Liver (tissue), 9 donors: ENCODE measurements around the gene CACNA2D1. TPM values are rescaled to one million over a fixed set of nuclear protein-coding genes. Genes with fewer than 3 reads are reported as not detected.
"Not testable (repeated sequence)": the region's sequence is repeated elsewhere in the genome, so short reads cannot be mapped to it uniquely, and the experiment has no call there.

ENCODE experiments used
- DNase-seq: peaks from one replicate; pipeline ENCODE4 v3.0.0-alpha.2; 2017; ENCODE audit warnings: low spot score
- H3K27ac ChIP-seq, 2 donors: one replicate each; pipeline ENCODE4 v1.7.0; 2013; ENCODE audit warnings: inconsistent platforms in 2 of 2, low read length in 2 of 2, control low read depth in 1 of 2, low read depth in 1 of 2, mild to moderate bottlenecking in 1 of 2
- H3K27me3 ChIP-seq, 4 donors: one replicate each; pipeline versions ENCODE4 v1.6.1 to v1.7.0; 2013; ENCODE audit warnings: low read length in 3 of 4, inconsistent platforms in 1 of 4, mild to moderate bottlenecking in 1 of 4, moderate library complexity in 1 of 4; ENCODE audit not compliant: control insufficient read depth in 4 of 4, insufficient read depth in 4 of 4
- H3K36me3 ChIP-seq, 4 donors: one replicate each; pipeline versions ENCODE4 v1.6.1 to v1.7.0; 2013; ENCODE audit warnings: low read length in 3 of 4, mild to moderate bottlenecking in 3 of 4, low read depth in 1 of 4, moderate library complexity in 1 of 4; ENCODE audit not compliant: control insufficient read depth in 4 of 4, insufficient read depth in 3 of 4
- H3K4me1 ChIP-seq, 4 donors: one replicate each; pipeline versions ENCODE4 v1.6.1 to v1.7.0; 2013; ENCODE audit warnings: low read length in 3 of 4, mild to moderate bottlenecking in 3 of 4, moderate library complexity in 1 of 4; ENCODE audit not compliant: control insufficient read depth in 4 of 4, insufficient read depth in 4 of 4
- H3K4me3 ChIP-seq, 3 donors: one replicate each; pipeline versions ENCODE4 v1.6.1 to v1.7.0; 2013; ENCODE audit warnings: low read length in 3 of 3, control low read depth in 1 of 3, low read depth in 1 of 3, mild to moderate bottlenecking in 1 of 3
- H3K9ac ChIP-seq, 2 donors: one replicate each; pipeline ENCODE4 v1.7.0; 2013; ENCODE audit warnings: low read length in 2 of 2, mild to moderate bottlenecking in 2 of 2, moderate library complexity in 2 of 2, control low read depth in 1 of 2, low read depth in 1 of 2
- H3K9me3 ChIP-seq, 4 donors: one replicate each; pipeline versions ENCODE4 v1.6.1 to v1.7.0; 2013; ENCODE audit warnings: low read length in 3 of 4; ENCODE audit not compliant: control insufficient read depth in 4 of 4
- ATF3 ChIP-seq: IDR thresholded peaks from 2 replicates; pipeline ENCODE4 v1.6.1; 2016; ENCODE audit warnings: antibody characterized with exemption
- EGR1 ChIP-seq, 2 donors: IDR thresholded peaks; 2 replicates each; pipeline ENCODE4 v1.6.1; 2016 to 2018; ENCODE audit warnings: antibody characterized with exemption in 2 of 2, low read depth in 2 of 2
- GABPA ChIP-seq, 2 donors: IDR thresholded peaks in 1 of 2; conservative IDR thresholded peaks in 1 of 2; 2 replicates each; pipeline ENCODE4 v1.6.1; 2016; ENCODE audit warnings: antibody characterized with exemption in 2 of 2, mild to moderate bottlenecking in 1 of 2, moderate library complexity in 1 of 2
- HNF4A ChIP-seq, 2 donors: conservative IDR thresholded peaks; 2 replicates each; pipeline ENCODE4 v1.6.1; 2016; ENCODE audit warnings: antibody characterized with exemption in 2 of 2, mild to moderate bottlenecking in 2 of 2
- HNF4G ChIP-seq: IDR thresholded peaks from 2 replicates; pipeline ENCODE4 v1.6.1; 2016; ENCODE audit warnings: antibody characterized with exemption
- NR2F2 ChIP-seq: IDR thresholded peaks from 2 replicates; pipeline ENCODE4 v1.6.1; 2016; ENCODE audit warnings: antibody characterized with exemption
- RAD21 ChIP-seq, 2 donors: IDR thresholded peaks; 2 replicates each; pipeline ENCODE4 v1.6.1; 2016; ENCODE audit warnings: antibody characterized with exemption in 2 of 2, mild to moderate bottlenecking in 2 of 2
- RXRA ChIP-seq, 2 donors: IDR thresholded peaks; 2 replicates each; pipeline ENCODE4 v1.6.1; 2017 to 2018; ENCODE audit warnings: antibody characterized with exemption in 2 of 2, mild to moderate bottlenecking in 1 of 2
- SP1 ChIP-seq: IDR thresholded peaks from 2 replicates; pipeline ENCODE4 v1.6.1; 2018; ENCODE audit warnings: antibody characterized with exemption, mild to moderate bottlenecking
- YY1 ChIP-seq: IDR thresholded peaks from 2 replicates; pipeline ENCODE4 v1.6.1; 2016; ENCODE audit warnings: antibody characterized with exemption, mild to moderate bottlenecking
- WGBS: extraction: QIAGEN DNeasy Blood & Tissue Kit; methylation state at CpG from one replicate; pipeline ENCODE4 v1.1.7; 2013; 5-methylcytosine and 5-hydroxymethylcytosine counted together
- polyA plus RNA-seq, 2 donors: library from polyadenylated mRNA; stranded (reverse) in 1 of 2; unstranded in 1 of 2; fragments of 200-250 nt in 1 of 2; fragments of >200 nt in 1 of 2; fragmentation: Nextera tagmentation in 1 of 2; extraction: Ambion mirVana in 1 of 2; gene quantifications; one replicate each; pipeline versions ENCODE4 v1.2.1 to v1.2.3, GENCODE V29; 2013 to 2015
- total RNA-seq, 2 donors: library from RNA; depleted of rRNA; stranded (reverse); fragments of >200 nt; gene quantifications; one replicate each; pipeline ENCODE4 v1.2.3, GENCODE V29; 2014
- TF ChIP-seq, protein P1 (sequence below): IDR thresholded peaks from 2 replicates; pipeline ENCODE4 v1.6.1; 2016; ENCODE audit warnings: antibody characterized with exemption, mild to moderate bottlenecking
- donor health status: healthy.
- donor health status: healthy.
- donor health status: healthy.
- donor health status: healthy.
- donor health status: healthy.

The CACNA2D1 gene
- total and polyA plus RNA-seq, 4 donors = 0.42 to 2.3 (median 0.94) TPM

DNA sequence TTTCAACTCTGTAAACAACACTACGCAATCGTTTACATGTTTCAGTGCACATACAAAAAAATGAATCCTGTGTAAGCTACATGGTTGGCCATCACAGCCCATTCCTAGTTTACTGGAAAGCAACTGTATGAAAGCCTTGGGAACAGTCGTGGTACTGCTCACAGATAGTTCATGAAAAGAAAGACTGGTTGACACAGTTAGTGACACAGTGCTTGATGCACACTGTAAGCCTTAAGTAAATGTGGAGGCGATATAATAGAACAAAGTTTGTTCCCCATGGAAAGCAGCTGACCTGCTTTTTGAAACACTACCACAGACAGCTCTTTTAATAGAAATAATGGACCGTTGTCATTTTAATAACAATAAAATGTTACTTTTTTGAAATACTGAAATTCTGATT, 5.1 kb downstream of the CACNA2D1 start:
- peaks cover 0 to 10% (median 4%) of the 10 kb centered on the region in 4 donors for H3K4me1 ChIP-seq
- H3K27ac ChIP-seq = no peak overlapping the region
- TF ChIP-seq GABPA (IDR thresholded peaks at IDR 0.05 in 1 of 2, conservative IDR thresholded peaks at IDR 0.05 in 1 of 2) (no peak), HNF4G (no peak), RAD21 (IDR thresholded peaks at IDR 0.05) (no peak)
- DNase-seq = no peak
- no peaks in the 10 kb centered on the region for H3K36me3 ChIP-seq
- H3K27me3 ChIP-seq = peaks cover 0 to 4% (median 0%) of the 10 kb centered on the region in 4 donors
- H3K9ac ChIP-seq = no peak overlapping the region
- no peak overlapping the region for H3K4me3 ChIP-seq
- 56% methylated on average over 5 of the region's 5 CpGs for WGBS
- no peaks in the 10 kb centered on the region for H3K9me3 ChIP-seq

- no peak overlapping the region for H3K27ac ChIP-seq
- H3K27me3 ChIP-seq = no peaks in the 10 kb centered on the region
- H3K36me3 ChIP-seq = no peaks in the 10 kb centered on the region
- no peak for DNase-seq
- no peak overlapping the region for H3K9ac ChIP-seq
- H3K9me3 ChIP-seq = no peaks in the 10 kb centered on the region
- TF ChIP-seq HNF4G = no peak
- H3K4me3 ChIP-seq = no peak overlapping the region
- WGBS = 79% methylated on average over 5 of the region's 5 CpGs
- H3K4me1 ChIP-seq = no peaks in the 10 kb centered on the region
Measured at GRCh38 chr7:82435769-82436168, 7.8 kb downstream of the CACNA2D1 start.

- DNase-seq = no peak
- H3K9me3 ChIP-seq = no peaks in the 10 kb centered on the region
- no peak overlapping the region for H3K4me3 ChIP-seq
- TF ChIP-seq, protein P1, sequence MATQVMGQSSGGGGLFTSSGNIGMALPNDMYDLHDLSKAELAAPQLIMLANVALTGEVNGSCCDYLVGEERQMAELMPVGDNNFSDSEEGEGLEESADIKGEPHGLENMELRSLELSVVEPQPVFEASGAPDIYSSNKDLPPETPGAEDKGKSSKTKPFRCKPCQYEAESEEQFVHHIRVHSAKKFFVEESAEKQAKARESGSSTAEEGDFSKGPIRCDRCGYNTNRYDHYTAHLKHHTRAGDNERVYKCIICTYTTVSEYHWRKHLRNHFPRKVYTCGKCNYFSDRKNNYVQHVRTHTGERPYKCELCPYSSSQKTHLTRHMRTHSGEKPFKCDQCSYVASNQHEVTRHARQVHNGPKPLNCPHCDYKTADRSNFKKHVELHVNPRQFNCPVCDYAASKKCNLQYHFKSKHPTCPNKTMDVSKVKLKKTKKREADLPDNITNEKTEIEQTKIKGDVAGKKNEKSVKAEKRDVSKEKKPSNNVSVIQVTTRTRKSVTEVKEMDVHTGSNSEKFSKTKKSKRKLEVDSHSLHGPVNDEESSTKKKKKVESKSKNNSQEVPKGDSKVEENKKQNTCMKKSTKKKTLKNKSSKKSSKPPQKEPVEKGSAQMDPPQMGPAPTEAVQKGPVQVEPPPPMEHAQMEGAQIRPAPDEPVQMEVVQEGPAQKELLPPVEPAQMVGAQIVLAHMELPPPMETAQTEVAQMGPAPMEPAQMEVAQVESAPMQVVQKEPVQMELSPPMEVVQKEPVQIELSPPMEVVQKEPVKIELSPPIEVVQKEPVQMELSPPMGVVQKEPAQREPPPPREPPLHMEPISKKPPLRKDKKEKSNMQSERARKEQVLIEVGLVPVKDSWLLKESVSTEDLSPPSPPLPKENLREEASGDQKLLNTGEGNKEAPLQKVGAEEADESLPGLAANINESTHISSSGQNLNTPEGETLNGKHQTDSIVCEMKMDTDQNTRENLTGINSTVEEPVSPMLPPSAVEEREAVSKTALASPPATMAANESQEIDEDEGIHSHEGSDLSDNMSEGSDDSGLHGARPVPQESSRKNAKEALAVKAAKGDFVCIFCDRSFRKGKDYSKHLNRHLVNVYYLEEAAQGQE = no peak
- TF ChIP-seq EGR1 (IDR thresholded peaks at IDR 0.05; ENCODE audit: low read depth in 2 of 2) (no peak), HNF4A (conservative IDR thresholded peaks at IDR 0.05) (no peak), NR2F2 (no peak), ATF3 (no peak), RAD21 (IDR thresholded peaks at IDR 0.05) (no peak), YY1 (no peak)
- H3K27ac ChIP-seq = no peak overlapping the region
- no peak overlapping the region for H3K9ac ChIP-seq
- 69% methylated on average over 4 of the region's 4 CpGs for WGBS
- H3K4me1 ChIP-seq = no peaks in the 10 kb centered on the region
- H3K27me3 ChIP-seq = no peaks in the 10 kb centered on the region
- no peaks in the 10 kb centered on the region for H3K36me3 ChIP-seq
Measured at GRCh38 chr7:82434275-82435022, 9.1 kb downstream of the CACNA2D1 start.

DNA sequence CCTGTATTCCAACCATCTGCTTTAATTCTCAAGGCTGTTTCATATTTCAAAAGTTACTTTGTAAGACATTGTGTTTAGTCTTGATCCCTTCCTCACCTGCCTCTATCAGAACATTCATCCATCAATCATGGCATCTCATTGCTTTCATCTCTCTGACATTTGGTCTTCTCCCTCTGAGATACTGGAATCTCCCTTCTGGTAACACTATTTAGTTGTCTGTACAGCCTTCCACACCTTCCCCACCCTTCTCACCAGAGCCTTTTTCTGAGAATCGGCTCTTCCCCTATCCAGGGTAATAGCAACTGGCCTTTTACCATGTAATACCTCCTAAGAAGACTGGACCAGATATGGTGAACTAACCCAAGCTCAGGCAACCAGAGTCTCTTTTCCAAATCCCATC, 10.1 kb downstream of the CACNA2D1 start:
- Histone ChIP-seq H3K27me3 (no peaks in the 10 kb centered on the region), H3K9me3 (no peaks in the 10 kb centered on the region), H3K4me3 (no peak overlapping the region), H3K27ac (no peak overlapping the region), H3K36me3 (no peaks in the 10 kb centered on the region), H3K9ac (no peak overlapping the region), H3K4me1 (no peaks in the 10 kb centered on the region)
- TF ChIP-seq SP1 = no peak
- TF ChIP-seq RXRA (IDR thresholded peaks at IDR 0.05) = no peak
- TF ChIP-seq GABPA (IDR thresholded peaks at IDR 0.05 in 1 of 2, conservative IDR thresholded peaks at IDR 0.05 in 1 of 2) = no peak
- TF ChIP-seq EGR1 (IDR thresholded peaks at IDR 0.05; ENCODE audit: low read depth in 2 of 2) = no peak
- TF ChIP-seq HNF4G = no peak
- no peak for TF ChIP-seq HNF4A (conservative IDR thresholded peaks at IDR 0.05)
- 88% methylated on average over 1 of the region's 1 CpG for WGBS
- no peak for DNase-seq

DNA sequence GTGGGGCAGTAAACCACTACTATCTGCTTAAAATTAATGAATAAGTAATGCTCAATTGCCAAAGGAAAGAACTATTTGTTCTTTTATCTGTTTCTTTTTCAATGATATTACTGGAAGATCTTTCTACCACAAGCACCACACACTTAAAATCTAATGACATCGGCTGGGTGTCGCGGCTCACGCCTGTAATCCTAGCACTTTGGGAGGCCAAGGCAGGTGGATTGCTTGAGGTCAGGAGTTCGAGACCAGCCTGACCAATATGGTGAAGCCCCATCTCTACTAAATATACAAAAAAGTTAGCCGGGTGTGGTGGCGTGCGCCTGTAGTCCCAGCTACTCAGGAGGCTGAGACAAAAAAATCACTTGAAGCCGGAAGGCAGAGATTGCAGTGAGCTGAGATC, 10.8 kb downstream of the CACNA2D1 start:
- not testable (repeated sequence) for H3K9me3 ChIP-seq

More for the DNA sequence above, 10.8 kb downstream of the CACNA2D1 start:
- not testable (repeated sequence) for H3K4me3 ChIP-seq, H3K9ac ChIP-seq, H3K27me3 ChIP-seq, H3K27ac ChIP-seq, H3K36me3 ChIP-seq, DNase-seq, H3K4me1 ChIP-seq
- WGBS = 91% methylated on average over 9 of the region's 9 CpGs
